Small intestine (tissue), 7 donors: Measurements from ENCODE around the gene C20orf202. TPM values are rescaled to one million over a fixed set of nuclear protein-coding genes. Genes with fewer than 3 reads are reported as not detected.

ENCODE experiments used
- DNase-seq, 2 donors: peaks; one replicate each; pipeline versions ENCODE4 v3.0.0 to v3.0.0-alpha.2; 2013
- FAIRE-seq: peaks from 2 replicates; lab custom pipeline; 2012; peaks lifted over from hg19 to GRCh38; lab: Jason Lieb, UNC
- H3K27ac ChIP-seq, 3 donors: one replicate each; pipeline ENCODE4 v1.5.1; 2013; ENCODE audit warnings: low read length in 2 of 3, mild to moderate bottlenecking in 2 of 3, control low read depth in 1 of 3, inconsistent platforms in 1 of 3, low read depth in 1 of 3, moderate library complexity in 1 of 3
- H3K27me3 ChIP-seq, 3 donors: one replicate each; pipeline ENCODE4 v1.6.1; 2013; ENCODE audit warnings: low read length in 3 of 3, inconsistent platforms in 1 of 3; ENCODE audit not compliant: control insufficient read depth in 3 of 3, insufficient read depth in 3 of 3
- H3K36me3 ChIP-seq, 3 donors: one replicate each; pipeline ENCODE4 v1.6.1; 2013; ENCODE audit warnings: low read length in 3 of 3, inconsistent platforms in 1 of 3, low read depth in 1 of 3, mild to moderate bottlenecking in 1 of 3, moderate library complexity in 1 of 3; ENCODE audit not compliant: control insufficient read depth in 3 of 3, insufficient read depth in 2 of 3
- H3K4me1 ChIP-seq, 3 donors: one replicate each; pipeline ENCODE4 v1.6.1; 2013; ENCODE audit warnings: low read length in 2 of 3, inconsistent platforms in 1 of 3, low read depth in 1 of 3, mild to moderate bottlenecking in 1 of 3, moderate library complexity in 1 of 3; ENCODE audit not compliant: control insufficient read depth in 3 of 3, insufficient read depth in 2 of 3
- H3K4me3 ChIP-seq, 3 donors: one replicate each; pipeline ENCODE4 v1.5.1; 2013; ENCODE audit warnings: low read length in 3 of 3, control low read depth in 1 of 3, inconsistent platforms in 1 of 3, low read depth in 1 of 3, mild to moderate bottlenecking in 1 of 3, moderate library complexity in 1 of 3
- H3K9me3 ChIP-seq, 2 donors: one replicate each; pipeline ENCODE4 v1.6.1; 2013; ENCODE audit warnings: low read depth in 1 of 2, low read length in 1 of 2; ENCODE audit not compliant: control insufficient read depth in 2 of 2, insufficient read depth in 1 of 2
- WGBS, 3 donors: extraction: QIAGEN DNeasy Blood & Tissue Kit; methylation state at CpG; one replicate each; pipeline ENCODE4 v1.1.7; 2013; 5-methylcytosine and 5-hydroxymethylcytosine counted together
- polyA plus RNA-seq, 4 donors: library from polyadenylated mRNA; stranded (reverse) in 3 of 4; unstranded in 1 of 4; fragments of 200-250 nt in 3 of 4; fragments of 120-200 nt in 1 of 4; gene quantifications; one replicate each; pipeline versions ENCODE4 v1.2.1 to v1.2.3, GENCODE V29; 2013
- donor health status: healthy with polysubstance abuse.
- donor health status: control.
- donor health status: control.
- donor health status: Bipolar disorder and iron deficiency.
- donor health status: healthy.

C20orf202 gene
- polyA plus RNA-seq, 4 donors, result 0.67 to 5.3 (median 0.81) TPM; not detected in 1

DNA sequence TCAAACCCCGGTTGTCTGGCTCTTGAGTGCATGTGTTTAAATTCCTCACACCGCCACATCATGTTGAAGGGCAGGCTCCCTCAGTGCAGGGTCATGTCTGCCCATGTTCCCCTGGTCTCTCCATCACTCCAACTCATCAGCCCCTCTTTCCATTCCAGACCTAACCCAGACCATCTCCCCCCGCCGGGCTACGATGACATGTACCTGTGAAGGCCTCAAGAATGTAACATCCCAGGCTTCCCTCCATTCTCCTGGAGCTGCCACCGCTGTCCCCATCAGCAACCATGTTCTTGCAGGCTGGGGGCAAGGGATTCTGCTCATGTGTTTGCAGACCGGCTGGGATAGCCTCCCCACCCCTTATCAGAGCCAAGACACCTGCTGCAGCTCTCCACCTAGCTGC, 38.4 kb upstream of the C20orf202 start:
- H3K36me3 ChIP-seq, result peaks cover 15 to 53% (median 39%) of the 10 kb centered on the region in 3 donors
- H3K9me3 ChIP-seq, result no peaks in the 10 kb centered on the region
- no peaks in the 10 kb centered on the region for H3K4me1 ChIP-seq
- H3K27me3 ChIP-seq, result no peaks in the 10 kb centered on the region
- H3K4me3 ChIP-seq, result no peak overlapping the region
- DNase-seq (no peak), FAIRE-seq (no peak)
- 97 to 99% (median 97%) methylated on average over 7 of the region's 7 CpGs for WGBS, 3 donors
- no peak overlapping the region for H3K27ac ChIP-seq

DNA sequence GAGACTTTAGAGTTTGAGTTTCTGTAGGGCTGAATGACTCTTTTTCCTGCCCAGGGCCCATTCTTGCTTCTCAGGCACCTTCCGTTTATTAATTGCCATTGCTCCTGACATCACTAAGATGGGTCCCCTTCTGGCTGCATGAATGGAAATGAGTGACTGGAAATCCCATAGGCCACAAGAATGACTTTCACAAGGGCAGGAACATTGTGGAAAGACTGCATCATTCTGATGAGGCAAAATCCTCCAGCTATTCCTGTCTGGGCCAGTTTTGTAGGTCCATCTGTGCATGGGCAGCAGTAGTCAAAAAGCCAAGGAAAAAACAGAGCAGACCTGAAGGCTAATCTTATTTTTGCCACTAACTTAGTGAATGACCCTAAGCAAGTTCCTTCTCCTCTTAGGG, 37.7 kb upstream of the C20orf202 start:
- FAIRE-seq (no peak), DNase-seq (no peak)
- Histone ChIP-seq H3K4me1 (no peaks in the 10 kb centered on the region), H3K4me3 (no peak overlapping the region), H3K36me3 (peaks cover 15 to 50% (median 37%) of the 10 kb centered on the region in 3 donors), H3K27me3 (no peaks in the 10 kb centered on the region), H3K27ac (no peak overlapping the region), H3K9me3 (no peaks in the 10 kb centered on the region)
- WGBS, 3 donors, result 90 to 100% (median 100%) methylated on average over 1 of the region's 1 CpG

DNA sequence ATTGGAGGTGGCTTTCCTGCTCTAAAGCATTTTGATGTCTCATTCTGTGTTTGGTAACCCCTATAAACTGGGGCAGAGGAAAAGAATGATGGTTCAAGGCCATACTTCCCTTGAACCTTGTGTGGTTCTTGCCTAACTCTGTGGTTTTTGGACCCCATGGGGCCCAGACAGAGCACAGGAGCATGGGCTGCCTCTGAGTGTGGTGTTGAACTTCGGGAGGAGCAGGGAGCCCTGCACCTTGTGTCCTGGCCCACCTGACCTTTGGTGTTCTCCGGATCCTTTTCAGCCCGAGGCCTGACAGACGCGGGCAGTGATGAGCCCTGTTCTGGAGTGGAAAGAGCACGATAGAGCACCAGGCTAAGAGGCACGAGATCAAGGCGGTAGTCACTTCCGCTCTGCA, 37.3 kb upstream of the C20orf202 start:
- H3K27ac ChIP-seq, result no peak overlapping the region
- no peak for DNase-seq
- WGBS, 3 donors, result 95 to 96% (median 95%) methylated on average over 9 of the region's 9 CpGs

DNA sequence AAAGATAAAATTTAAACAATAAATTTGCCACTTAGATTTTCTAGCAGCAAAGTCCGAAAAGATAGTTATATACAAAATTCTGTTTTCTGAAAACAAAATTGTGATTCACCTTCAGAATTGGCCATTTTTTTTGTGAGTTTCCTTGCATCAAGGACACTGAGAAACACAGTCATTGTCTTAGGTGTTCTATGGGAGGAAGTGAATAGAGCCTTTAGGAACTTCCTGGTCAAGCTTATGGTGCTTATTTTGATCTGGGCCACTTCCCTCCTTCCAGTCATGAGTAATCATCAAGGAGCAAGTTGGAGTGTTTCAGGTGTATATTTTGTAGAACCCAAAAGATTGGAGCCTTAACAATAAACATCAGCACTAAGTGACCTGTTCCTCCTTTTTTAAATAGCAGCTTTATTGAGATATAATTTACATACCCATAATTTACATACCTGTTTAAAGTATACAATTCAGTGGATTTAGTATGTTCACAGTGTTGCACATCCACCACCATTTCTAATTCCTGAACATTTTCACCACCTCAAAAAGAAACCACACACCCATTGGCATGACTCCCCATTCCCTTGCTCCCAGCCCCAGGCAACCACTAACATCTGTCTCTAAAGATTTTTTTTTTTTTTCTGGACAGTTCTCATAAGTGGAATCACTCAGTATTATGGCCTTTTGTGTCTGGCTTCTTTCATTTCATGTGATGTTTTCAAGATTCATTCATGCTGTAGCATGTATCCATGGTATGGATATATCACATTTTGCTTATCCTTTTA, 36.1 kb upstream of the C20orf202 start:
- H3K27ac ChIP-seq, result no peak overlapping the region
- no peaks in the 10 kb centered on the region for H3K27me3 ChIP-seq
- no peaks in the 10 kb centered on the region for H3K9me3 ChIP-seq
- peaks cover 15 to 55% (median 38%) of the 10 kb centered on the region in 3 donors for H3K36me3 ChIP-seq
- 92 to 100% (median 95%) methylated on average over 1 of the region's 1 CpG for WGBS, 3 donors
- FAIRE-seq (no peak), DNase-seq (no peak)
- no peaks in the 10 kb centered on the region for H3K4me1 ChIP-seq
- H3K4me3 ChIP-seq, result no peak overlapping the region

More for the DNA sequence above, 37.3 kb upstream of the C20orf202 start:
- FAIRE-seq, result no peak
- H3K27me3 ChIP-seq, result no peaks in the 10 kb centered on the region
- H3K9me3 ChIP-seq, result no peaks in the 10 kb centered on the region
- H3K4me1 ChIP-seq, result no peaks in the 10 kb centered on the region
- no peak overlapping the region for H3K4me3 ChIP-seq
- peaks cover 15 to 50% (median 35%) of the 10 kb centered on the region in 3 donors for H3K36me3 ChIP-seq

DNA sequence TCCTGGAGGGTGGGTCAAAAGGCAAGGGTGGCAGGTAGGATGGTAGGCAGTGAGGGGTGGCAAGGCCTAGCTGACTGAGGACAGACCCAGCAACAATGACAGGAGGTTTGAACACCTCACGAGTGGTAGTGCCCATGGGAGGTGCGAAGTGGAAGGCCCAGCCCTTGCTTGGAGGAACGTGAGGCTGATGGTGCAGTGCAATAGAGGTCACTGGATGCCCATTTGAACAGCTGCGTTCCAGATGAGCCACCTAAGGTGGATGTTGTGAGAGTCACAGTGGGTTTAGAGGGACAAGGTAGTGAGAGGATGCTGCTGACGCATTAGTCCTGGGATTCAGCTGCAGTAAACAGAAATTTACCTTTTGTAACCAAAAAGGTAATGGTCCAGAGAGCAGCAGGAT, 34.0 kb upstream of the C20orf202 start:
- Histone ChIP-seq H3K27me3 (no peaks in the 10 kb centered on the region), H3K4me1 (no peaks in the 10 kb centered on the region), H3K4me3 (no peak overlapping the region), H3K36me3 (peaks cover 7 to 58% (median 27%) of the 10 kb centered on the region in 3 donors), H3K27ac (no peak overlapping the region), H3K9me3 (no peaks in the 10 kb centered on the region)
- 95 to 97% (median 96%) methylated on average over 5 of the region's 5 CpGs for WGBS, 3 donors
- FAIRE-seq (no peak), DNase-seq (no peak)

DNA sequence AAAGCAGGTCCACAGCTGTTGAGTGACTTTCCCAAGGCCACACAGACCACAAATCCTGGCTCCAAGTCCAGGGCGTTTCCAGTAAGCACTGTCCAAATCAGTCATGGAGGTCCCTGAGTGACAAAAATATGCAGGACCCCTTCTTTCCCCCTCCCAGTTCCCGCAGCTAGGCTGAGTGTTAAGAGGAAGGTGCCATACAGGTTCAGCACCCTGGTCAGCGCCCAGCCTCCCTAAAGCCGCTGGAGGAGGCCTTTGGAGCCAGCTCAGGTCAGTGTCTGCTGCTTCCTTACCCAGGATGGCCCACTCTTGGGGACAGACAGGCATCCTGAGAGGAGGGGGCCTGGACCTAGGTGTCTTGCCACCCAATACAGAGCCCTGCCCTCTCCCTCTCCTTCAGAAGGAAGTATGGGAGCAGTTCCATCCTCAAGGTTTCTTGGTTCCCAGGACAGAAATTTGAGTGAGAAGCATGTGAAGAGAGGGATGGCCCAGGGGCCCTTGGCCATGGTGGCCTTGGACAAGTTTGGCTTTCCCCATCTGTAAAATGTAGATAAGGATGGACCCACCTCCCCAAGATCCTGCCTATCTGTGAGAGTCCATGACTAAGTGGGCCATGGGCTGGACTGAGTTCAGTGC, 31.7 kb upstream of the C20orf202 start:
- whole genome bisulfite sequencing, 3 donors, result 66 to 90% (median 84%) methylated on average over 4 of the region's 4 CpGs
- DNase-seq (peak in 1 of 2 donors; percentile 59), FAIRE-seq (no peak)
- peaks cover 3 to 50% (median 12%) of the 10 kb centered on the region in 3 donors for H3K36me3 ChIP-seq
- no peaks in the 10 kb centered on the region for H3K9me3 ChIP-seq
- no peaks in the 10 kb centered on the region for H3K27me3 ChIP-seq
- no peaks in the 10 kb centered on the region for H3K4me1 ChIP-seq
- no peak overlapping the region for H3K4me3 ChIP-seq
- H3K27ac ChIP-seq, result no peak overlapping the region

DNA sequence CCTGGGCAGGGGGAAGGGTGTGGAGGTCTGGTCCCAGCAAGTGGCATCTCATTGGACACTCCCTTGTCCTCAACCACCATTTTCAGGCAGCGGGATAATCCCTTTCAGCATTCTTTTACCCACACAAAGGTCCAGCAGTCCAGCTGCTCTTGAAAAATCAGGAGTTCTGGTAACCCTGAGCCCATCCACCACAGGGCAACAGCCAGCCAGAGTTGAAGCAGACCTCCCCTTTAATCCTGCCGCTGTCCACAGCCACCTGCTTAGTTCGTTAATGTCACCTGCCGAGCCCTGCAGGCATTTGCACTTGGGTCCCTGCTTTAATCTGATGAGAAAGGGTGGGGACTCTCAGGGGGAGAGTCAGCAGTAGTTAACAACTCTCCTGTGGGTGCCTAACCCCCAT, 29.6 kb upstream of the C20orf202 start:
- DNase-seq (no peak), FAIRE-seq (no peak)
- WGBS, 3 donors, result 26 to 78% (median 50%) methylated on average over 4 of the region's 4 CpGs
- Histone ChIP-seq H3K27me3 (no peaks in the 10 kb centered on the region), H3K4me3 (no peak overlapping the region), H3K27ac (no peak overlapping the region), H3K36me3 (peaks cover 3 to 58% (median 9%) of the 10 kb centered on the region in 3 donors), H3K4me1 (no peaks in the 10 kb centered on the region), H3K9me3 (no peaks in the 10 kb centered on the region)

DNA sequence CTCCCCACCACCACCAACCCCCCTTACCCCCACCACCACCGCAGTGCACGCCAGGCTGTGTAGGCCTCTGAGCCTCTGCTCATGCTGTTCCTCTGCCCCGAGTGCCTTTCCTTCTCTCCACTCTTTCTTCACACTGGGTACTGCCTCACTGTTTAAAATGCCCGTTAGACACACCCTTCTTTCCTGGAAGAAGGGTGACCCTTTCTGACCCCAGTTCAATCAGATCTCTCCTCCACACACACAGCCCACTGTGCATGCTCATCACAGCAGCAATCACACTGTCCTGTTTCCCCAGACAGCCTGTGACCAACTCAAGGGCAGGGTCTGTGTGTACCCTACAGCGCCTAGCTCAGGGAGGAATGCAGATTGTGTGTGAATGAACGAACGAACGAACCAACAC, 28.5 kb upstream of the C20orf202 start:
- DNase-seq, result no peak
- H3K4me1 ChIP-seq, result no peaks in the 10 kb centered on the region
- no peaks in the 10 kb centered on the region for H3K9me3 ChIP-seq
- no peak overlapping the region for H3K27ac ChIP-seq
- no peak overlapping the region for H3K4me3 ChIP-seq
- FAIRE-seq, result no peak
- peaks cover 3 to 52% (median 5%) of the 10 kb centered on the region in 3 donors for H3K36me3 ChIP-seq
- H3K27me3 ChIP-seq, result no peaks in the 10 kb centered on the region
- WGBS, 3 donors, result 76 to 83% (median 81%) methylated on average over 8 of the region's 8 CpGs
